Measurements from ENCODE around the gene RMND5A.

DNA sequence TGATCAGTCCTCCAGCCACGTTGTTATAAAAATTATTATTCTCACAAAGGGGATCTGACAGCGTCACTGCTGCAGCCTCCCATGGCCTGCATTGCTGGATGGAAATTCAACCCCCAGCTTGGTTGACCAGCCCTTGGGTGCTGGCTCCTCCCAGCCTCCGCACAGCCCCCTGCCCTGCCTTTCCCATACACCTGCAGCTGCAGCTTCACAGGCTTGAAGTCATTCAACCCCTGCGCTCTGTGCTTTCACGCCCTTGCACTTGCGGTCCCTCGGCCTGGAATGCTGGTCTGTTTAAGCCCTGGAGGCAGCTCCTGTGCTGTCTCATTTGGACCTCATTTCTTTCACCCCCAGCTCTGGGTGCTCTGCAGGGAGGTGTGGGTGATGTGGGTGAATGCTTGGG lies 71.5 kb downstream of the RMND5A start:
- TF ChIP-seq, protein P1, sequence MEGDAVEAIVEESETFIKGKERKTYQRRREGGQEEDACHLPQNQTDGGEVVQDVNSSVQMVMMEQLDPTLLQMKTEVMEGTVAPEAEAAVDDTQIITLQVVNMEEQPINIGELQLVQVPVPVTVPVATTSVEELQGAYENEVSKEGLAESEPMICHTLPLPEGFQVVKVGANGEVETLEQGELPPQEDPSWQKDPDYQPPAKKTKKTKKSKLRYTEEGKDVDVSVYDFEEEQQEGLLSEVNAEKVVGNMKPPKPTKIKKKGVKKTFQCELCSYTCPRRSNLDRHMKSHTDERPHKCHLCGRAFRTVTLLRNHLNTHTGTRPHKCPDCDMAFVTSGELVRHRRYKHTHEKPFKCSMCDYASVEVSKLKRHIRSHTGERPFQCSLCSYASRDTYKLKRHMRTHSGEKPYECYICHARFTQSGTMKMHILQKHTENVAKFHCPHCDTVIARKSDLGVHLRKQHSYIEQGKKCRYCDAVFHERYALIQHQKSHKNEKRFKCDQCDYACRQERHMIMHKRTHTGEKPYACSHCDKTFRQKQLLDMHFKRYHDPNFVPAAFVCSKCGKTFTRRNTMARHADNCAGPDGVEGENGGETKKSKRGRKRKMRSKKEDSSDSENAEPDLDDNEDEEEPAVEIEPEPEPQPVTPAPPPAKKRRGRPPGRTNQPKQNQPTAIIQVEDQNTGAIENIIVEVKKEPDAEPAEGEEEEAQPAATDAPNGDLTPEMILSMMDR (conservative IDR thresholded peaks at IDR 0.05): no peak
- no peak for TF ChIP-seq ZFX (IDR thresholded peaks at IDR 0.05)

Measured in C4-2B (cell line).